GM21786 (cell line): ENCODE measurements around the gene ABHD12.
A peak's percentile ranks its signal among the peaks of the same experiment; 100 is the strongest.
"Not testable (repeated sequence)": the region's sequence is repeated elsewhere in the genome, so short reads cannot be mapped to it uniquely, and the experiment has no call there.

Experiments
- ATAC-seq: cut with Tn5 transposase; IDR thresholded peaks from one replicate; pipeline ENCODE4 v1.9.1; 2021; ENCODE audit not compliant: unreplicated experiment

Gene ABHD12

GRCh38 chr20:25390538-25391528 lies at the start of gene ABHD12:
ABHD12 (minus strand) TSS chr20:25390835; CDS start chr20:25390703, 132 bp downstream.
- peak; percentile 81 for ATAC-seq

GRCh38 chr20:25439328-25439727 lies 48.7 kb upstream of the ABHD12 start:
- no peak for ATAC-seq

- ATAC-seq: no peak
These were observed 46.5 kb upstream of the ABHD12 start for GRCh38 chr20:25437153-25437581.

- ATAC-seq: no peak
These were observed 33.9 kb upstream of the ABHD12 start for GRCh38 chr20:25424536-25424935.

GRCh38 chr20:25422032-25422431 lies 31.4 kb upstream of the ABHD12 start:
- no peak for ATAC-seq

GRCh38 chr20:25421102-25421501 lies 30.5 kb upstream of the ABHD12 start:
- no peak for ATAC-seq

GRCh38 chr20:25418776-25419175 lies 28.1 kb upstream of the ABHD12 start:
- ATAC-seq: no peak

- no peak for ATAC-seq
These were observed 18.3 kb upstream of the ABHD12 start for GRCh38 chr20:25408890-25409289.

GRCh38 chr20:25408170-25408547 lies 17.5 kb upstream of the ABHD12 start:
- no peak for ATAC-seq

GRCh38 chr20:25407311-25408169 lies 16.9 kb upstream of the ABHD12 start, which contains the start of gene GINS1:
GINS1 (plus strand) TSS chr20:25407673; CDS start chr20:25407821, 148 bp downstream.
- ATAC-seq: peak; percentile 85

- no peak for ATAC-seq
These were observed 11.9 kb upstream of the ABHD12 start for GRCh38 chr20:25402583-25402982.

GRCh38 chr20:25400291-25400732 lies 9.7 kb upstream of the ABHD12 start:
- not testable (repeated sequence) for ATAC-seq

GRCh38 chr20:25399037-25399430 lies 8.4 kb upstream of the ABHD12 start:
- peak; percentile 64 for ATAC-seq

GRCh38 chr20:25398376-25399036 lies 7.9 kb upstream of the ABHD12 start:
- ATAC-seq: no peak

GRCh38 chr20:25397821-25398220 lies 7.2 kb upstream of the ABHD12 start:
- no peak for ATAC-seq

- no peak for ATAC-seq
These were observed 6.5 kb upstream of the ABHD12 start for GRCh38 chr20:25397096-25397495.

GRCh38 chr20:25394996-25395395 lies 4.4 kb upstream of the ABHD12 start:
- no peak for ATAC-seq

- no peak for ATAC-seq
These were observed 3.6 kb upstream of the ABHD12 start for GRCh38 chr20:25394276-25394675.

GRCh38 chr20:25389858-25390537 lies 637 bp downstream of the ABHD12 start:
- ATAC-seq: peak; percentile 25

GRCh38 chr20:25389401-25389857 lies 1.2 kb downstream of the ABHD12 start:
- peak; percentile 2 for ATAC-seq
